Esophagus muscularis mucosa (tissue), 4 donors: Measurements from ENCODE around the gene TRPC4AP. TPM values are rescaled to one million over a fixed set of nuclear protein-coding genes. Genes with fewer than 3 reads are reported as not detected.

Experiments used
- DNase-seq: peaks from one replicate; pipeline ENCODE4 v3.0.0-alpha.2; 2017; ENCODE audit errors: extremely low spot score
- H3K27ac ChIP-seq, 4 donors: fragments of 200-600 bp; sonication (generic); replicated peaks in 1 of 4; 1 replicate in 3 of 4; 2 replicates in 1 of 4; pipeline ENCODE4 v1.5.1; 2016 to 2019; ENCODE audit warnings: mild to moderate bottlenecking in 1 of 4
- H3K27me3 ChIP-seq, 4 donors: fragments of 200-600 bp; sonication (generic); one replicate each; pipeline versions ENCODE4 v1.5.1 to v1.6.0; 2016 to 2019
- H3K36me3 ChIP-seq, 4 donors: fragments of 200-600 bp; sonication (generic); one replicate each; pipeline ENCODE4 v1.5.1; 2016 to 2019
- H3K4me1 ChIP-seq, 4 donors: fragments of 200-600 bp; sonication (generic); one replicate each; pipeline ENCODE4 v1.5.1; 2016 to 2019
- H3K4me3 ChIP-seq, 4 donors: fragments of 200-600 bp; sonication (generic); 1 replicate in 2 of 4; 2 replicates in 2 of 4; pipeline ENCODE4 v1.5.1; 2016 to 2019; ENCODE audit warnings: mild to moderate bottlenecking in 4 of 4, moderate library complexity in 1 of 4
- H3K9me3 ChIP-seq, 4 donors: fragments of 200-600 bp; sonication (generic); 1 replicate in 3 of 4; 2 replicates in 1 of 4; pipeline ENCODE4 v1.5.1; 2016 to 2019
- EP300 ChIP-seq: sonication (generic); formaldehyde crosslinking; IDR thresholded peaks from one replicate; pipeline ENCODE4 v1.6.1; 2017; ENCODE audit warnings: antibody characterized with exemption
- POLR2A ChIP-seq: fragments of 450-650 bp; IDR thresholded peaks from one replicate; pipeline ENCODE4 v1.6.1; 2017; ENCODE audit warnings: antibody characterized with exemption, moderate library complexity, mild to moderate bottlenecking, low read depth
- POLR2AphosphoS5 ChIP-seq, 2 donors: sonication (generic); formaldehyde crosslinking; IDR thresholded peaks; one replicate each; pipeline ENCODE4 v1.6.1; 2017; ENCODE audit warnings: antibody characterized with exemption in 2 of 2
- WGBS: methylation state at CpG from one replicate; pipeline ENCODE4 v1.1.5; 2018; 5-methylcytosine and 5-hydroxymethylcytosine counted together
- intact Hi-C: fragments of 100-400 bp; cut with DNase I; formaldehyde crosslinking; loops from one replicate; pipeline ENCODE4 v1.15.1; 2023
- total RNA-seq, 4 donors: library from RNA; depleted of rRNA; stranded (reverse); fragments of >200 nt; gene quantifications; one replicate each; pipeline versions ENCODE4 v1.1.0 to v1.2.1, GENCODE V29; 2016
- TF ChIP-seq, protein P1 (sequence below), 3 experiments: fragments of 200-600 bp in 2 of 3; fragments of 450-650 bp in 1 of 3; sonication (generic) in 2 of 3; IDR thresholded peaks; one replicate each; pipeline ENCODE4 v1.5.1; 2017 to 2019; ENCODE audit warnings: antibody characterized with exemption in 3 of 3, mild to moderate bottlenecking in 2 of 3, moderate library complexity in 1 of 3

TRPC4AP gene
- total RNA-seq, 4 donors from 2014 or later = 44.1 to 58.2 (median 52.1) TPM

DNA sequence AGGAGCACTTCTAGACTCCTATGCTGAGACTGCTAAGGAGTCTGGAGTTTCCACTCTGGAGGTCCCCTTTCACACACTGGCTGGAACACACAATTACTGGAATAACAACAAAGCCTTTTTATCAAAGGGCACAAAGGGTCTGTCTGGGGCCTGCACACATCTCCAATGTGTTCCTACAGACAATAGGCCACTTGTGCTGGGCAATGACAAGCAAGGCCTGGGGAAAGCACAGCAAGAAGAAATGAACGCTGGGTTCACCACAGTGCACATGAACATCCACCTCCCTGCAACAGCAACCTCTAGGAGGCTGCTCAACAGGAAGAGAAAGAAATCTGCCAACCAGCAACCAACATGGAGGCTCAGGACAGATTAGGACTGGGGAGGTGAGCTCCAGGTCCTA lies 43.9 kb downstream of the TRPC4AP start:
- intact Hi-C loops = no loop called here
- WGBS = 100% methylated on average over 1 of the region's 1 CpG
- peaks cover 19 to 85% (median 60%) of the 10 kb centered on the region in 4 donors for H3K36me3 ChIP-seq

DNA sequence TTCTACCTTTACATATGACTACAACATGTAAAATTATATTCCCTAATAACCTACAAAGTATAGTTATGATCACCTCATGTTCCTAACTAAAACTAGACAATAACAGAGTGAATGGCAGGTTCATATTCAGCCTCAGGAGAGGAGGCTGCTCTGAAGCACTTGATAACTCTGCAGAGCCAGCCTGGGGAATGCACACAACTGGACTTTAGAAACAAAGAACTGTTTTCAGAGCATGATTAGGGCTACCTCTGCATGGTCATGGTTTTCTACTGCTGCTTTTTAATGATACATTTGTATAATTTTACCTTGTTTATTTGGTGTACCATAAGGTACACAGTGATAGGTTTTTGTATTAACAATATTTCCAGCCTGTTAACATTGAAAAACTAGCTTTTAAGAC lies 50.3 kb downstream of the TRPC4AP start:
- Histone ChIP-seq H3K27ac (no peak overlapping the region), H3K4me3 (no peak overlapping the region), H3K27me3 (no peaks in the 10 kb centered on the region), H3K4me1 (peaks cover 0 to 6% (median 0%) of the 10 kb centered on the region in 4 donors), H3K36me3 (peaks cover 0 to 87% (median 70%) of the 10 kb centered on the region in 4 donors), H3K9me3 (no peaks in the 10 kb centered on the region)
- no peak for DNase-seq
- no peak for TF ChIP-seq POLR2A
- intact Hi-C loops = no loop called here

More for the DNA sequence above, 43.9 kb downstream of the TRPC4AP start:
- TF ChIP-seq POLR2A (no peak), EP300 (no peak), POLR2AphosphoS5 (IDR thresholded peaks at IDR 0.05) (no peak)
- TF ChIP-seq, protein P1, sequence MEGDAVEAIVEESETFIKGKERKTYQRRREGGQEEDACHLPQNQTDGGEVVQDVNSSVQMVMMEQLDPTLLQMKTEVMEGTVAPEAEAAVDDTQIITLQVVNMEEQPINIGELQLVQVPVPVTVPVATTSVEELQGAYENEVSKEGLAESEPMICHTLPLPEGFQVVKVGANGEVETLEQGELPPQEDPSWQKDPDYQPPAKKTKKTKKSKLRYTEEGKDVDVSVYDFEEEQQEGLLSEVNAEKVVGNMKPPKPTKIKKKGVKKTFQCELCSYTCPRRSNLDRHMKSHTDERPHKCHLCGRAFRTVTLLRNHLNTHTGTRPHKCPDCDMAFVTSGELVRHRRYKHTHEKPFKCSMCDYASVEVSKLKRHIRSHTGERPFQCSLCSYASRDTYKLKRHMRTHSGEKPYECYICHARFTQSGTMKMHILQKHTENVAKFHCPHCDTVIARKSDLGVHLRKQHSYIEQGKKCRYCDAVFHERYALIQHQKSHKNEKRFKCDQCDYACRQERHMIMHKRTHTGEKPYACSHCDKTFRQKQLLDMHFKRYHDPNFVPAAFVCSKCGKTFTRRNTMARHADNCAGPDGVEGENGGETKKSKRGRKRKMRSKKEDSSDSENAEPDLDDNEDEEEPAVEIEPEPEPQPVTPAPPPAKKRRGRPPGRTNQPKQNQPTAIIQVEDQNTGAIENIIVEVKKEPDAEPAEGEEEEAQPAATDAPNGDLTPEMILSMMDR (IDR thresholded peaks at IDR 0.05) = no peak
- H3K27ac ChIP-seq = no peak overlapping the region
- H3K4me3 ChIP-seq = no peak overlapping the region
- H3K27me3 ChIP-seq = no peaks in the 10 kb centered on the region
- H3K9me3 ChIP-seq = no peaks in the 10 kb centered on the region
- no peak for DNase-seq
- H3K4me1 ChIP-seq = no peaks in the 10 kb centered on the region

DNA sequence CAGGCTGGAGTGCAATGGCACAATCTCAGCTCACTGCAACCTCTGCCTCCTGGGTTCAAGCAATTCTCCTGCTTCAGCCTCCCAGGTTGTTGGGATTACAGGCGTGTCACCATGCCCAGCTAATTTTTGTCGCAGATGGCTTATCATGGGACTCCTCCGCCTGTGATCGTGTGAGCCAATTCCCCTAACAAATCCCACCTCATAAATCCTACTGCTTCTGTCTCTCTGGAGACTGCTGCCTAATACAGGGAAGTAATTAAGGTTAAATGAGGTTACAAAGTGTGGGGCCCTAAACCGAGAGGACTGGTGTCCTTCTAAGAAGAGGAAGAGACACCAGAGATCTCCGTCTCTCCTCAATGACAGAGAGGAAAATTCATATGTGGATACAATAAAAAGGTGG lies 52.0 kb downstream of the TRPC4AP start:
- H3K27me3 ChIP-seq = no peaks in the 10 kb centered on the region
- 90% methylated on average over 6 of the region's 6 CpGs for WGBS
- no peaks in the 10 kb centered on the region for H3K9me3 ChIP-seq
- H3K4me3 ChIP-seq = no peak overlapping the region
- no peak overlapping the region for H3K27ac ChIP-seq
- TF ChIP-seq POLR2AphosphoS5 (IDR thresholded peaks at IDR 0.05) (no peak), EP300 (no peak), POLR2A (no peak)
- TF ChIP-seq, protein P1 (IDR thresholded peaks at IDR 0.05) = no peak
- no peak for DNase-seq
- H3K36me3 ChIP-seq = peaks cover 0 to 83% (median 62%) of the 10 kb centered on the region in 4 donors
- H3K4me1 ChIP-seq = peaks cover 0 to 6% (median 0%) of the 10 kb centered on the region in 4 donors
- intact Hi-C loops = no loop called here

DNA sequence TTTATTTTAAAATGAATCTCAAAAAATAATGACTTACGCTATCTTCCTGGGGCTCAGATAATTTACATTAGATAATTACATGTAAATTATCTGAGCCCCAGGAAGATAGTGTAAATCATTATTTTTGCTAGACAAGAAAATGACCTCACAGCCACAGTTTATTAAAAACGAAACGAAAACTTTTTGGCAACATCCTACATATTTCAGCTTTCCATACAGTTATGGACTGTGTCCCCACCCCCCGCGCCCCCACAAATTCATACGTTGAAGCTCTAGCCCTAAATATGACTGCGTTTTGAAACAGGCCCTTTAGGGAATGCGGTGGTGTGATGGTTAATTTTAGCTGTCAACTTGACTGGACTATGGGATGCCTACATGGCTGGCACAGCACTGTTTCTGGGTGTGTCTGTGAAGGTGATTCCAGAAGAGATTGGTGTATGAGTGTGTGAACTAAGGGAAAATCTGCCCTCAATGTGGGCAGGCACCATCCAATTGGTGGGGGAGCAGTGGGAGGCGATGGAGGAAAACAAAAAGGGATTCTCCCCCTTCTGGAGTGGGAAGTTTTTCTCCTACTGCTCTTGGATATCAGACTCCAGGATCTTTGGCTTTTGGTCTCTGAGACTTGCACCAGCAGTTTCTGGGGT lies 52.6 kb downstream of the TRPC4AP start:
- no peak for DNase-seq
- no peak for TF ChIP-seq EP300
- TF ChIP-seq POLR2AphosphoS5 (IDR thresholded peaks at IDR 0.05) = no peak
- TF ChIP-seq, protein P1 (IDR thresholded peaks at IDR 0.05) = no peak
- no peak for TF ChIP-seq POLR2A
- Histone ChIP-seq H3K4me1 (peaks cover 0 to 6% (median 0%) of the 10 kb centered on the region in 4 donors), H3K27ac (no peak overlapping the region), H3K4me3 (no peak overlapping the region), H3K27me3 (no peaks in the 10 kb centered on the region), H3K9me3 (no peaks in the 10 kb centered on the region), H3K36me3 (peaks cover 2 to 81% (median 60%) of the 10 kb centered on the region in 4 donors)
- 72% methylated on average over 9 of the region's 9 CpGs for WGBS
- intact Hi-C loops = no loop called here

DNA sequence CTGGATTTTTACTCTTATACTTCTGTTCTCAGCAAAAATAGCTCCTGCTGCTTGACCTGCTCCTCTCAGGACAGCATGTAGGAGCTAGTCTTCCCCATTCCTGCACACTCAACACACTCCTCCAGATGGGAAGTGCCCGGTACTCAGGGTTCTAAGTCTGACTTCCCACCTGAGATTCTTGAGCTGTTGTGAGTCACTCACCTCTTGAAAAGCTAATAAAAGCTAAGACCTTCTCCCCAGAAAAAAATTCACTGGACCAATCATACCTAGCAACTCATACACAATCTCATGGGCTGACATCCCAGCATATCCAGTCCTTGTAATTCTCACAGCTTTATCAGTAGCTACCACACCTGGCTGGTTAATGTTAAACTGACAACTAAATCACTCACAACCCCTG lies 53.5 kb downstream of the TRPC4AP start:
- DNase-seq = no peak
- WGBS = 59% methylated on average over 1 of the region's 1 CpG
- no peak for TF ChIP-seq POLR2AphosphoS5 (IDR thresholded peaks at IDR 0.05)
- no peak for TF ChIP-seq POLR2A
- intact Hi-C loops = no loop called here
- Histone ChIP-seq H3K9me3 (no peaks in the 10 kb centered on the region), H3K27me3 (no peaks in the 10 kb centered on the region), H3K4me3 (no peak overlapping the region), H3K36me3 (peaks cover 10 to 81% (median 60%) of the 10 kb centered on the region in 4 donors), H3K4me1 (peaks cover 0 to 6% (median 0%) of the 10 kb centered on the region in 4 donors), H3K27ac (no peak overlapping the region)

DNA sequence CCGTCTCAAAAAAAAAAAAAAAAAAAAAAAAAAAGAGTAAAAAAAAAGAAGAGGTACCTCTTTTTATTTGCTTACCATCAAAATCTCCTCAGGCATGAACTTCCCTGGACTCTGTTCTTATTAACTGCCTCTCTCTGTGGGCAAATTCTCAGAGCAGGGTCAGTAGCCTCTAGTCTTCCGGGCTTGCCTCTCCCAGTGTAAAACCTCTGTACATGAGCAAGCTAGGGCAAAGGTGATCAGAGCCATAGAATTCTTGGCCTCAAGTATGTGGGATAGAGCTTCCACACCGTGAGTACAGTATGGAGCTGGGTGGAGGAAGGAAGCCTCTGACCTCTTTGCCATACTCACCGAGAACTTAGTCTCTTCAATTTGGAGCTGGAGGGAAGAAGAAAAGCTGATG lies 58.5 kb downstream of the TRPC4AP start:
- Histone ChIP-seq H3K9me3 (no peaks in the 10 kb centered on the region), H3K27me3 (no peaks in the 10 kb centered on the region), H3K4me3 (no peak overlapping the region), H3K27ac (no peak overlapping the region), H3K36me3 (peaks cover 42 to 86% (median 57%) of the 10 kb centered on the region in 4 donors), H3K4me1 (no peaks in the 10 kb centered on the region)
- TF ChIP-seq, protein P1 (IDR thresholded peaks at IDR 0.05) = no peak
- TF ChIP-seq POLR2A = no peak
- no peak for TF ChIP-seq EP300
- no peak for TF ChIP-seq POLR2AphosphoS5 (IDR thresholded peaks at IDR 0.05)
- DNase-seq = no peak
- WGBS = 100% methylated on average over 4 of the region's 4 CpGs
- intact Hi-C loops = no loop called here
